HG02623 (cell line): ENCODE data around the gene TK2.
"Not testable (repeated sequence)": the region's sequence is repeated elsewhere in the genome, so short reads cannot be mapped to it uniquely, and the experiment has no call there.

Source experiments
- ATAC-seq: cut with Tn5 transposase; IDR thresholded peaks from one replicate; pipeline ENCODE4 v1.9.1; 2021; ENCODE audit warnings: moderate library complexity; ENCODE audit not compliant: unreplicated experiment

Gene TK2

GRCh38 chr16:66521252-66521713, 28.6 kb downstream of the TK2 start:
- no peak for ATAC-seq

DNA sequence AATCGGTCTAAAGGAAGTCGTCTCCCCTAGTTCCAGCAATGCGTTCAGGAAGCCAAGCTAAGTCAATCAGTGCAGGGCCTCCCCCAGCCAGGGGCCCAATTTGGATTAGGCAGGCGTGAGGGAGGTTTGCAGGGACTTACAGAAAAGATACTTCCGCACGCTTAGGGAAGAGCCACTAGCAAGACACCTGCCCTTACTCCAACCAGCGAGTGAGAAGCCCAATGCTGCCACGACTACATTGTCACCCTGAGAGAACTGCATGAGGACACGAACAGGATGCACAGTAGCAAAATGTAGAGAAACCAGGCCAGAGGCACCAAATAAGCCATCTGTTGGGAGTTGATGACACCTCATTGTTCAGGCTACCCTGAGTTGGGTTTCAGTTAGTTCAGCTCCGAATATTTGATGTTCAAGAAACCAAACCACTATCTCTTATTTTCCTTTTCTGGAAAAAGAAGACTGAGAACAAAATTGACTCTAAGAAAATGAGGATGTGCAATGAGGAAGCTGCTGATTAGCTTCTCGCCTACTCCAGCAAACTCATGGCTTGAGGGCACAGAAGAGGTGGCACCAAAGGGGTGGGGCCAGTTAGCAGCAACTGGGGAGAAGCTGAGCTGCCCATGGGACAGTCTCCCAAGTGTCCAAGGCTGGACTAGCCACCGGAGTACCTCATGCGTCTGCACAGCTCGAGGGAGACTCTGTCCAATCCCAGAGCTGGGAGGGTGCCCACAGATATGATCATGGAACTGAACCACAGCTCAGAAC, 29.3 kb downstream of the TK2 start:
- no peak for ATAC-seq

DNA sequence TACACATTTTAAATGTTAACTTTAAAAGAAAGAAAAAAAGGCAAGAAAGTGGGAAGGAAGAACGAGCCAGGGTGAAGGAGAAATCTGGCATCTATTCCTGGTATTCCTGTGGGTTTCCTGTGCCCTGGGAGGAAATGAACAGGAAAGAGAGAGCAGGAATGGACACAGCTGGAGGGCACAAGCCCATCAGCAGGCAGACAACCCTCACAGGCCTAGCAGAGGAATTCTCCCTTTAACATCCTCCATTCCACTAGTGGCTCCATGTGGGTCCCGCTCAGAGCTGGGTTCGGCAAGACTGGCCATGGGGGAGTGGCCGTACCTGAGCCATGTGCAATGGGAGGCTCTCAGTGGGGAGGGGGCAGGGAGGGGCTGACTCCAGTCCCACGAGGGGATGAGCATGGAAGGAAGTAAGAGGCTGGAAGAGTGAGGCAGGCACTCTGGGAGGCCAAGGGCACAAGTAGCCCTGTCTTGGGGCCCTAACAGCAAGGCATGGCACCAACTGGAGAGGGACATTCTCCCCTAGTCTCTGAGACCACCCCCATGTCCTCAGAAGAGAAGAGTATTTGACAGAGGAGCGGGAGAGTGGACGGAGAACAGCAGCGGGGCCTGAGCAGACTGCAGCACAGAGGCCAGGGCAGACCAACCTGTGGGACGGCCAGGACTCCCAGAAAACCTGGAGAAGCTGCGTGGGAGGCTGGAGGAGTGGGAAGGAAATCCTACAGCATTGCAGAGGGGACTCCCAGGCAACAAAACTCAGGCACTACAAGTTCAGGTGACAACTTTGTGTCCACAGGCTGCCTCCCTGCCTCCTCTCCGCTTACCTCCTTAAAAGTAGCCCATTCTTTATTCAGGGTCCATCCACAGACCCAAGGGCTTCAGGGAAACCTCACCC, 30.2 kb downstream of the TK2 start:
- no peak for ATAC-seq

GRCh38 chr16:66517586-66518263, 32.2 kb downstream of the TK2 start:
- no peak for ATAC-seq

GRCh38 chr16:66516808-66517585, 32.9 kb downstream of the TK2 start:
- peak; percentile 94 for ATAC-seq

DNA sequence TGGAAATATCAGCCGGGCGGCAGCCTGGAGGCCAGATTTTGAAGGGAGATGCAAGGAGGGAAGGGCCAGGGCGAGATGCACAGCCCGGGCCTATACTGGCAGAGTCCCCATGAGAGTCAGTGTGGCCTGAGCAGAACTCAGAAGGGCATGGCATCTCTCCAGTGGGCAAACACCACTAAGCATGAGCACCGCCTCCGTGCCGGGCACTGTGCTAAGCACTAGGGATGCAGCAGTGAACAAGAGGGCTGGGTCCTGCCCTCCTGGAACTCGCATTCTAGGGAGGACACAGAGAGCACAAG, 33.5 kb downstream of the TK2 start:
- no peak for ATAC-seq

DNA sequence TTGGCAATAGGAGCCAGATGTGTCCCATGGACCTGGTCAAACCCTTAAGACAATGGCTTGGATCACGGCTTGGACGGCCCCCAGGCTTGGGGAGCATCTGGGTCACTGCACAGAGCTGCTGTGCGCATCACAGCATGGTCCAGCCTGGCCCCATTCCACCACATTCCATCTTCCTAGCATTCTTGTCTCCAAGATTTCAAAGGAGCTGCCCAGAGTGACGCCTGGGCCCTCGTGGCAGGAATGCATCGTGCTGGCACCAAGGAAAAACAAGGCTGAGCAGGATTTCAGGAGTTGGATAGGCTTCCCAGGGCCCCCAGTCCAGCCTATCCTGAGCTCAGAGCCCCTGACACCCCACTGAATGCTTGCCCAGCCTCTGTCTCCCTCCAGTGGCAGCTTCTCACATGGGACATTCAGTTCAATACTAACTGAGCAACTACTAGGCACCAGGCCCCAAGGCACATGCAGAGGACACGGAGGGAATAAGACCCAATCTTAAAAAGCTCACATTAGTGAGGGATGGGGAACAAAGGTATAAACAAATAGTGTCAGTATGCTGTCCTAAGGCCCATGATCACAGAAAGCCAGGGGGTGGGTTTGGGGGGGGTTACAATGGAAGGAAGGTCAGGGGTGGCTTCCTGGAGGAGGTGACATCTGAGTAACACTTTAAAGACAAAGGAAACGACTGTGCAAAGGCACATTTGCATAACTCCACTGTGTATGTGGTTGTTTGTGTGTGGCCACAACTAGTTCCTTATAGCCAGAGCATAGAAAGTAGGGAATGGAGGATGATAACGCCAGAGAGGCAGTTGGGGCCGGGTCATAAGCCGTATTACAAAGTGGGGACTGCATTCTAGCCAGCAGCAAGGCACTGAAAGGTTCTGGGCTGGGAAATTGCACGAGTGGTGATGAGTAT, 34.1 kb downstream of the TK2 start:
- ATAC-seq: peak; percentile 0

DNA sequence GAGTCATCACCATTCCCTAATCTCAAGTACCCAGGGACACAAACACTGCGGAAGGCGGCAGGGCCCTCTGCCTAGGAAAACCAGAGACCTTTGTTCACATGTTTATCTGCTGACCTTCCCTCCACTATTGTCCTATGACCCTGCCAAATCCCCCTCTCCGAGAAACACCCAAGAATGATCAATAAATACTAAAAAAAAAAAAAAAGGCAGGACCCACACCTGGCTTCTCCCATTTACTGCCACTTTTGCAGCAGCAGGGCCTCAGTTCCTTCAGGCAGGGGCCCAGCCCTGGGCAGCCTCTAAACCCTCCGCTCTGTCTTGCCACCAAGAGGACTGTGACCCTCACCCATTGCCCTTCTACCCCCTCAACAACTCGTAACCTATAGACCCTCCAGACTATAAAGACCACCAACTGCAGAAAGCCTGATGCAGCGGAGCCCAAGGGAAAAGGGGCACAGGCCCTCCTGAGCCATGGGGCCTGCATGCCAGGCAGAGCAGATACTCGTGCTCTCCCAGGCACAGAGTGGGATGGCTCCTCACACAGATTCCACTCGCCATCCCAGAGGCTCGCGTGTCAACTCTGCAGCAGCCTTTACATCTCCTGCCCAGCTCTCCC, 34.8 kb downstream of the TK2 start:
- not testable (repeated sequence) for ATAC-seq

- not testable (repeated sequence) for ATAC-seq
These were observed 35.5 kb downstream of the TK2 start for GRCh38 chr16:66514391-66514790.

DNA sequence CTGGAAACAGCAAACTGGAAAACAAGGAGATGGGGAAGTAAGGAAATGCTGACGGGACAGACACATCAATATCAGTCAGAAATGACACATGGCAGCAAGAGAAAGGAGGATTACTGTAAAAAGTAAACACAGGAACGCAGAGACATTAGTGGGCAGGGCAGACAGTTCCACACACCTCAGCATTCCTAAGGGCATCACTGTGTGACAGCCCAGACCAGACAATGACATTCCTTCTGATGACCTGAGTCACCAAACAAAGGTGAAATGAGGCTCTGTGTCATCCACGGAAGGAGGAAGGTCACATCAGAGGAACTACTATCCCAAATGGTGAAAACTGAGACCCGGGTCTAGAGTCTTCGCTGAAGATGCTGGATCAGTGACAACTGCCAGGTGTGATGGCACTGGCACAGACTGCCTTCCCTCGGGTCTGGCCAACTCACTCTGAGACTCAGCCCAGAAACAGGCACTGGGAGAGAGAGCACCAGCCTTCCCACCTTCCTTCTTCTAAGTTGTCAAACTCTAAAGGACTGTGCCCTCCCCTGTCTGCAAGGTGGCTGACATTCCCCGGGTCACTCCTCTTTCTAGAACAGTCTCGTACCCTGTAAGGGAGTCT, 36.7 kb downstream of the TK2 start:
- ATAC-seq: no peak

DNA sequence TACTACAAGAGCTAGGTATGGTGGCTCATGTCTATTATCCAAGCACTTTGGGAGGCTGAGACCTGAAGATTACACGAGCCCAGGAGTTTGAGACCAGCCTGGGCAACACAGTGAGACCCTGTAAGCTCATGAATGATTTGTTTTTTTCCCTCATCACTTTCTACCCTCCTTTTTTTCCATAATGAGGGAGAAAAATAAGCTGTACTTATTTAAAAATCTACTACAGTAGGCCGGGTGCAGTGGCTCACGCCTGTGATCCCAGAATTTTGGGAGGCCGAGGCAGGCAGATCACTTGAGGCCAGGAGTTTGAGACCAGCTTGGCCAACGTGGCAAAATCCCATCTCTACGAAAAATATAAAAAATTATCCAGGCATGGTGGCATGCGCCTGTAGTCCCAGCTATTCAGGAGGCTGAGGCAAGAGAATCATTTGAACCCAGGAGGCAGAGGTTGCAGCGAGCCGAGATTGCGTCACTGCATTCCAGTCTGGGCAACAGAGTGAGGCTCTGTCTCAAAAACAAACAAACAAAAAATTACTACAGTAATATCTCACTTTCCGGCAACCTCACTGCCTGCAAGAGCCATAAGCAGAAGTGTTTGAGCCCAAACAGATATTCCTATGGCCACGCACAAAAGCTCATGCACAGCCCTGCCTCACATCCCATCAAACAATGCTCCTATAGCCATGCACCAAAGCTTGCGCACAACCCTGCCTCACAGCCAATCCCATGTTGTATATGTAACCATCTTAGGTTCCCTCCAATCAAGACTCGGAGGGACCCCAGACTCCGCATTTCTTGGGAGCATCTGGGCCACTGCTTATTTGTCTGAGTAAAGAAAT, 37.4 kb downstream of the TK2 start:
- ATAC-seq: no peak

- ATAC-seq: no peak
These were observed 38.2 kb downstream of the TK2 start for GRCh38 chr16:66511602-66512271.

- no peak for ATAC-seq
These were observed 39.0 kb downstream of the TK2 start for GRCh38 chr16:66510711-66511601.

DNA sequence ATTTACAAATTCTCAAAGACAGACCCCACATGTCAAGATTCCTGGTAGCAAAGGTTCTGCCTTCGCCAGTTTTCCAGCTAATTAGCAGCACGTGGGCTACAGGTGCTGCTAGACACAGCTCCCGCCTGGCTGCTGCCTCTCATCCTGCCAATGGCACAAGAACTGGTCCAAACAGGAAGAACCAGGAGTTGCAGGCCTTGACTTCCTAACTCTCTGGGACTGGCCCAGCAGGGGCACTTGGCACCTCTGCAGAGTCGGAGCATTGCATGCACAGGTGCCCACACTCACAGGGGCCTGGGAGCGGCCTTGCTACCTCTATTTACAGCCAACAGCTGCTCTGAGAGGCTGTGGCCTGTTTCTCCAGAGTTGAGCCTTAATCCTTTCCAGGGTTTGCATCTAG, 39.6 kb downstream of the TK2 start:
- ATAC-seq: no peak

- ATAC-seq: no peak
These were observed 40.3 kb downstream of the TK2 start for GRCh38 chr16:66509576-66509975.

GRCh38 chr16:66508914-66509496, 40.9 kb downstream of the TK2 start:
- no peak for ATAC-seq
